Ectodermal cell (in vitro differentiated cells): ENCODE results near the gene OLIG3.
A peak's percentile ranks its signal among the peaks of the same experiment; 100 is the strongest.

Experiments
- H3K27ac ChIP-seq: 2 replicates; pipeline ENCODE4 v1.7.0; 2013; ENCODE audit warnings: mild to moderate bottlenecking, low read depth, low read length; ENCODE audit not compliant: insufficient read depth, poor library complexity, severe bottlenecking
- H3K27me3 ChIP-seq: 2 replicates; pipeline ENCODE4 v1.7.0; 2013; ENCODE audit warnings: mild to moderate bottlenecking, low read length; ENCODE audit not compliant: insufficient read depth, control insufficient read depth, poor library complexity, severe bottlenecking
- H3K36me3 ChIP-seq: one replicate; pipeline ENCODE4 v1.7.0; 2013; ENCODE audit warnings: low read length; ENCODE audit not compliant: control insufficient read depth, insufficient read depth
- H3K4me1 ChIP-seq: one replicate; pipeline ENCODE4 v1.7.0; 2013; ENCODE audit warnings: low read length; ENCODE audit not compliant: control insufficient read depth, insufficient read depth
- H3K4me3 ChIP-seq: 2 replicates; pipeline ENCODE4 v1.7.0; 2013; ENCODE audit warnings: low read depth, low read length, control low read depth; ENCODE audit not compliant: insufficient read depth
- H3K9me3 ChIP-seq: 2 replicates; pipeline ENCODE4 v1.7.0; 2013; ENCODE audit warnings: mild to moderate bottlenecking, low read length, moderate library complexity; ENCODE audit not compliant: control insufficient read depth
- WGBS, 2 experiments: methylation state at CpG; one replicate each; pipeline ENCODE4 v1.1.7; 2013; ENCODE audit warnings: missing lambda C conversion rate in 2 of 2; 5-methylcytosine and 5-hydroxymethylcytosine counted together

The OLIG3 gene

DNA sequence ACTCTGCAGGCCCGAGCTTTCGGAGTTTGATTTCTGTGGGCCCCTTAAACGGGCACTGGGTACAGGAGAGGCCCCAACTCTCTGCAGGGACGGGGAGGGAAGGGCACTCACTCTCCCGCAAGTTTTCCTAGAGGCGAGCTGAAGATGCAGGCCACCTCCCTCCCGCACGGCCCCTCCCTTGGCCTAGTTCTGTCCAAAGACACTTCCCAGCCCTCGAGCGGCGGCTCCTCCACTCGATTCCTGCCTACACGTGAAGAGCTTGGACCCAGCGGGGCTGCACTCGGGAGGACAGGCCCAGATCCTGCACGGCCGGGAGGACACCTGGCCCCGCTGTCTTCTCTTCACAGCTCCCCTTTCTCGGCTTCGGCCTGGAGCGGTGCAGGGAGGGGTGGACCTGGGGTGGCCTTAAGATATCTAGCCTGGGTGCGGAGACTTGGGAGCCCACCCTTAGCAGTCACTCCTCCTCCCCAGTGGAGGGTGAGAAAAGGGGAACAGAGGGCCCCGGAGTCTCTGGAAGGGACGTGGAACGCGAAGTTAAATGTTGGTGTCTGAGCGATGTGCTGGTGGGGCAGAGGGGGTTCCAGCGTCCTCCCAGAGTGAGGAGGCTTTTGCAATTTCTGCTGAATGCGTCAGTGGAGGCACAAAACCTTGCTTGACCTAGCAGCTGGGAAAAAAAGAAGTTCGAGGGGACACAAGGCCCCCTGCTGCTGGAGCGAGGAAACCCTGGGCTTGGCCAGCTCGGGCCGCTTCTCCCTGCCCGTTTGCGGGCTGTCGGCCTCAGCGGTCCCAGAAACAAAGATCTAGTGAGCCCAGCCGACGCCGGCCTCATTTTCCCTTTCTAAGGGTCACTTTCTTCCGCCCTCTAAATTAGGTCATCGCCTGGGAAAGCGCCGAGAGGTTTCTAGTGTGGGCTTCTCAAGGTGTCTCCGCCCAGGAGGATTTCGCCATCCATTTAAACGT, 4.9 kb downstream of the OLIG3 start:
- H3K4me3 ChIP-seq = peak overlapping the region; percentile 25
- no peaks in the 10 kb centered on the region for H3K36me3 ChIP-seq
- H3K9me3 ChIP-seq = no peaks in the 10 kb centered on the region

DNA sequence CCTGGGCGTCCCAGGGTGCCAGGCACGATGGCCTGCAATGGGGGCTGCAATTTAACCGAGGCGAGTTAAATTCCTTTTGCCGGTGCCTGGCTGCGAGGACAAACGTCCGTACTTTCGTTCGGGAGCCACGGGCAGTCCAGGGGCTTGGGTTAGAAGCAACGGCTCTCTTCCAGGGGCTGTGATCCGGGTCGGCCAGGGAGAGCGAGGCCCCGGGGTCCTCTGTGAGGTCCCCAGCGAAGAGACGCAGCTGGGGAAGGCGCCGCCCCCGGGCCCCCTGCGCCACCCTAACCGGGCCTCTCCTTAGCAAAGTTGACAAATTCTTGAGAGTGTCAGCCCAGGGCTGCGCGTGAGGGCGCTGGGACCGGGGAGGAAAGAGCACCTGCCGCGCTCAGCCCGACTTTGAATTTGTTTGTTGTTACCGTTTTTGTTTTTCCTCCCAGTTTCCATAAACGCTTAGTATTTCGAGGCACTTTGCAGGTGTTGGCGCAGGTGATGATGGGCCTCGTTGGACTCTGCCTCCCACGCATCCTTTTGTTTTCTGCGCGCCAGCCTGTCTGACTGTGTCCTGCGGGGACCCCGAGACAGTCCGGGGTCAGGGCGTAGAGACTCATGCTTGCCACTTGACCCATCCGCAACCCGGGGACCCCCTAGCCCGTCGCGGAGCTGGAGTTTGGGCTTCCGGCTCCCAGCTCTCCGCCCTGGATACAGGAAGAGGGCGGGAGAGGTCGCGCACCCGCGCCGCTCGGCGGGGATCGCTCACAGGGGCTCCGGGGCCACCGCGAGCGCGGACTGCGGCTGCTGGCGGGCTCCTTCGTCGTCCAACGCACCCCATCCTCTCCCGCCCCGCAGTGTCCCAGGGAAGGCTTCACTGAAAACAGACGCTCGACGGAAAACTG, 5.8 kb downstream of the OLIG3 start:
- H3K4me1 ChIP-seq = peaks cover 33% of the 10 kb centered on the region
- 0 to 1% methylated on average over 73 of the region's 73 CpGs for WGBS, 2 experiments
- H3K9me3 ChIP-seq = no peaks in the 10 kb centered on the region
- H3K4me3 ChIP-seq = peak overlapping the region; percentile 25
- H3K36me3 ChIP-seq = no peaks in the 10 kb centered on the region
- H3K27ac ChIP-seq = no peak overlapping the region
- peaks cover 82% of the 10 kb centered on the region for H3K27me3 ChIP-seq

More for the DNA sequence above, 4.9 kb downstream of the OLIG3 start:
- Histone ChIP-seq H3K27ac (no peak overlapping the region), H3K27me3 (peaks cover 92% of the 10 kb centered on the region), H3K4me1 (peaks cover 41% of the 10 kb centered on the region)
- WGBS, 2 experiments = 1 to 2% methylated on average over 45 to 47 of the region's 47 CpGs

DNA sequence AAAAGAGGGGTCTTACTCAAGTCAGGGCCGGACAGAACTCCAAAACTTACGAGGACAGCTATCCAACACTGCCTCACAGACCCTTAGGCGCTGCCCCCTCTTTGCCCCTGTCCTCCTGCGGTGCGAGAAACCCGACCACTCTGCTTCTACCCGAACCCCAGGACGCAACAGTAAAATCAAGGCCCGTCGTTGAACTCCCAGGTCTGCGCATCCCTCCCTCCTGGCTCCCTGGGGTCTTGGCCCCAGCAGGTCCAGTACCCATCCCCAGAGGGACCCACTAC, 6.4 kb downstream of the OLIG3 start:
- Histone ChIP-seq H3K36me3 (no peaks in the 10 kb centered on the region), H3K4me3 (peak overlapping the region; percentile 25), H3K9me3 (no peaks in the 10 kb centered on the region), H3K27ac (no peak overlapping the region), H3K27me3 (peaks cover 77% of the 10 kb centered on the region), H3K4me1 (peaks cover 33% of the 10 kb centered on the region)
- WGBS, 2 experiments = 3 to 5% methylated on average over 11 of the region's 11 CpGs

DNA sequence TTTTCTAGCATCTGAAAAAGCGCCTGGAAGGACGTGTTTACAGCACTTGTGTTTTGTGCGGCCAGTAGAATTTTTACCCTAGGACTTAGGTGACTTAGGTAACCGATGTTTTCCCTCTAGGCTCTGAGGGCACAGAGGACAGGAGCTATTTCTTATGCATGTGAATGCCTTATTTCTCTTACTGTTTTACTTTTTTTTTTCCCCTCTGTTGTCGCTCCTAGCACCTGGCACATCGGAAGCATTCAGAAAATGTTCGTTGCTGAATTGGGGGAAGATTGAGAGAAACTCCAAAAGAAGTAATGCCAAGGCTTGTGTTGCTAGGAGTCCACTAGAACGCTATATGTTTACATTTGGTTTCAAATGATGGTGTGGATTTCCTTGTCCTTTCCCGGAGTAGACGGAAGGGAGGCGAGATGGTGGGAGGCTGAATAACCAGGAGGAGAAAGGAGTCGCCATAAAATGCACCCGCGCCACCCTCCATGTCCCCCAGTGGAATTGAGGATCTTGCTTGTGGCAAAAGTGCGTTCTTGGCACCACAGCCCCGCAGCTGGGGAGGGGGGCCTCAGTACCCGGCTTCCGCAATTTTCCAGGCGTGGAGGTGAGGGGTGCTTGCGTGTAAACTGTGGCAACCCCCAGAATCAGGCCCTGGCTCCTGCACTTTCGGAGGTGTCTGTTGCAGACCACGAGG, 6.9 kb downstream of the OLIG3 start:
- Histone ChIP-seq H3K4me3 (no peak overlapping the region), H3K27me3 (peaks cover 72% of the 10 kb centered on the region)
- WGBS, 2 experiments = 3% methylated on average over 22 of the region's 22 CpGs

DNA sequence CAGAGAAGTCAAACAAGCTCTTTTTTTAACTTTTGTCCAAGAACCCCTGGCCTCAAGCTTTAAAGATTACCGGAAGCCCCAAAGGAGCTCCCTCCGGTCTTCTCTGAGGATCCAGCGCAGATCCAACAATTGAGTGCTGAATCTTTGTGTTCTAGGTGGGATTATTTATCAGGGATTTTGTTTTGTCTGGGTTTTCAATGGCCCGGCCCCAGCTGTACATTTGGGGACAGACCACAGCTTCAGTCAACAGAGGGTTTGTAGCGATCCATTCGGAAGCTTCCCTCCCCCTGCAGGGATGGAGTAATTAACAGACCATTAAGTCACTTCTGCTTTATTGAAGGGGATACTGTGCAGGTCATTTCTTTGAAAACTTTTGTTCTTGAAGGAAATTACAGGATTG, 7.8 kb downstream of the OLIG3 start:
- no peak overlapping the region for H3K4me3 ChIP-seq
- no peaks in the 10 kb centered on the region for H3K9me3 ChIP-seq
- 2 to 3% methylated on average over 6 of the region's 6 CpGs for WGBS, 2 experiments
- H3K4me1 ChIP-seq = peaks cover 33% of the 10 kb centered on the region
- no peak overlapping the region for H3K27ac ChIP-seq
- H3K36me3 ChIP-seq = no peaks in the 10 kb centered on the region
- peaks cover 63% of the 10 kb centered on the region for H3K27me3 ChIP-seq

More for the DNA sequence above, 6.9 kb downstream of the OLIG3 start:
- Histone ChIP-seq H3K4me1 (peaks cover 33% of the 10 kb centered on the region), H3K36me3 (no peaks in the 10 kb centered on the region), H3K9me3 (no peaks in the 10 kb centered on the region), H3K27ac (no peak overlapping the region)

DNA sequence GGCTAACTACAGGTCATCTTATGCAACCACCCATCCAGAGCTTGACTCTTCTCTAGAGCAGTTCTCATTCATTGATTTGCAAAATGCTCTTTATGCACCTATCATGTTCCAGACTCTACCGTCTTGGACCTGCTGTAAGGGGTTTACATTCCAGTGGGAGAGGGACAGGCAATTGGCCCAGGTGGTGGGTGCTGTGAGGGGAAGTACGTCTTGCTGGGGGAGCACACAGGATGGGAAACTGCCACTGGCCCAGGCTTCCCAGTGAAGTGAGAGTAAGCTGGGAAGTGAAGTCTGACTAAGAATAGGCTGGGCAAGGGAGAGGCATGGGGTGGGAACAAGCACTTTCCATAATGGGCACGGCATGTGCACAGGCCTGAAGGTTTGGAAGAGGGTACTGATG, 13.8 kb downstream of the OLIG3 start:
- Histone ChIP-seq H3K9me3 (no peaks in the 10 kb centered on the region), H3K27ac (no peak overlapping the region), H3K27me3 (peaks cover 3% of the 10 kb centered on the region), H3K4me1 (no peaks in the 10 kb centered on the region), H3K4me3 (no peak overlapping the region), H3K36me3 (no peaks in the 10 kb centered on the region)
- 74% methylated on average over 3 of the region's 3 CpGs for WGBS, 2 experiments

DNA sequence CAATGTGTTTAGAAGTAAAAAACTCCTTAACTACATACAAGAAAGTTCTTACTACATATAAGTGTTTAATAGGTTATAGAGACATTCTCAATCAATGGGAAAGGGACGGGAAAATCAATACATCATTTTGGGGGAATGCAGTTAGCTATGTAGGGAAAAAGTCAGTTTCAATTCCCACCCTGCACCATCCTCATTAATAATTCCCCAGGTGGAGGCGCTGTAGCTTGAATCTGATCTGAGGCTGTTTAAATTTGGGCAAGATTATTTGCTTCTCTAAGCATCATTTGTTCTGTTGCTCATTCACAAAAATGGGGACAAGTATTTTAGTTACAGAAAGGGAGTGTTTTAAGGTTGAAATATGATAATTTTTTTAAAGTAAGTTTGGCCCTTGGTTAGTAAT, 19.1 kb downstream of the OLIG3 start:
- Histone ChIP-seq H3K27me3 (no peaks in the 10 kb centered on the region), H3K4me1 (peaks cover 15% of the 10 kb centered on the region)
- WGBS, 2 experiments = 64 to 67% methylated on average over 1 to 2 of the region's 2 CpGs

DNA sequence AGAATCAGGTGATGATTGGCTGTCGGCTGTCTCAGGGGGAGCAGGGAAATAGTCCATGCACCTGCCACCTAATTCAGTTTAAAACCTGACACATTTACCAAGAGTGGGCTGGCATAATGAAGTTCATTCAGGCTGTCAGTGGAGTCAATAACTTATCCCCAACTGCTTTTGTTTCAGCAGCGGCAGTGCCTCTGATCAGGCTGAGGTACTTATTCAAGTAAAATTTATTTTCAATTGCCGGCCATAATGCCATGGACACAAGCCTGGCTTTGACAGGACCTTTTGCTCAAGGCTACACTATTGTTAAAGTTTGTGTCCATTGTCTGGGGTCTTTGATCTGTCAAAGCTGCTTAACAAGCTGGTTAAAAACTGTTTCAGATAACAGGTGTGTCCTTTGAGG, 20.6 kb downstream of the OLIG3 start:
- Histone ChIP-seq H3K36me3 (no peaks in the 10 kb centered on the region), H3K9me3 (no peaks in the 10 kb centered on the region), H3K27ac (no peak overlapping the region), H3K4me3 (no peak overlapping the region), H3K4me1 (peaks cover 15% of the 10 kb centered on the region), H3K27me3 (no peaks in the 10 kb centered on the region)
- 63% methylated on average over 3 of the region's 3 CpGs for WGBS, 2 experiments

More for the DNA sequence above, 19.1 kb downstream of the OLIG3 start:
- Histone ChIP-seq H3K4me3 (no peak overlapping the region), H3K36me3 (no peaks in the 10 kb centered on the region), H3K27ac (no peak overlapping the region), H3K9me3 (no peaks in the 10 kb centered on the region)

DNA sequence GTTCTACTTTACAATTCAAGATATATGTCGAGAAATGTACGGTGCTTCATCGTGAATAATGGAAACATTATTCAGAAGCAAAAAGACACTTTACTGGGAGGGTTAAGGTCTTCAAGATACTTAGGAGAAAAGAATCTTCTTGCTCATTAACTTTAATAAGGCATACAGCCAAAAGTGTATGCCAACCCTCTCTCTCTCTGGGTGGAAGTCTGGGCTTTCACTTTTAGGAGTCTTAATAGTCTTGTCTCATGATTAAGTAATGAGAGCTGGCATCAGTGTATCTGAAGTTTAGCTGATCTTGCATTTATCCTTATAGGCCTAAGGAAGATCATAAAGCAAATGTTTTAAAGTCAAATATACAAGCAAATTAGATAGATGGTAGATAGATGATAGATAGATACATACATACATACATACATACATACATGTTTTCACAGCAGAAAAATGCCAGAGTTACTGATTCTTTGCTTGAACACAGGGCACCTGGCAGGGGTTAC, 21.5 kb downstream of the OLIG3 start:
- WGBS, 2 experiments = 95 to 100% methylated on average over 3 of the region's 3 CpGs
- Histone ChIP-seq H3K36me3 (no peaks in the 10 kb centered on the region), H3K9me3 (no peaks in the 10 kb centered on the region)

More for the DNA sequence above, 21.5 kb downstream of the OLIG3 start:
- H3K27me3 ChIP-seq = no peaks in the 10 kb centered on the region
- H3K4me3 ChIP-seq = no peak overlapping the region
- peaks cover 15% of the 10 kb centered on the region for H3K4me1 ChIP-seq
- H3K27ac ChIP-seq = no peak overlapping the region
